Measurements from ENCODE around the gene RAB3A. TPM values are rescaled to one million over a fixed set of nuclear protein-coding genes. Genes with fewer than 3 reads are reported as not detected.

The RAB3A gene
- total and polyA plus RNA-seq, 8 donors: 0.87 to 2.2 (median 2.0) TPM; not detected in 1

GRCh38 chr19:18194181-18194530 is 9.7 kb downstream of the RAB3A start:
- WGBS, 5 donors: 50 to 65% (median 60%) methylated on average over 12 of the region's 12 CpGs
- DNase-seq: no peak
- Histone ChIP-seq H3K36me3 (peaks cover 7 to 37% (median 34%) of the 10 kb centered on the region in 4 donors), H3K27ac (peak overlapping the region in 4 of 5 donors; percentile 54 to 98 (median 97)), H3K4me1 (peaks cover 18 to 34% (median 28%) of the 10 kb centered on the region in 4 donors), H3K9me3 (no peaks in the 10 kb centered on the region), H3K4me3 (peak overlapping the region; percentile 65 to 92 (median 82)), H3K27me3 (no peaks in the 10 kb centered on the region)
- TF ChIP-seq CTCF (IDR thresholded peaks at IDR 0.05): no peak
- TF ChIP-seq POLR2AphosphoS5 (IDR thresholded peaks at IDR 0.05): no peak
- no peak for TF ChIP-seq POLR2A (IDR thresholded peaks at IDR 0.05)
- no peak for TF ChIP-seq EP300 (IDR thresholded peaks at IDR 0.05)
- intact Hi-C loops (cut with DNase I; ENCODE audit: low total_unique reads): no loop called here

- intact Hi-C loops (cut with DNase I; ENCODE audit: low total_unique reads): no loop called here
- TF ChIP-seq CTCF (IDR thresholded peaks at IDR 0.05) (no peak), EP300 (IDR thresholded peaks at IDR 0.05) (no peak), POLR2AphosphoS5 (IDR thresholded peaks at IDR 0.05) (no peak), POLR2A (IDR thresholded peaks at IDR 0.05) (no peak)
- DNase-seq: no peak
- H3K4me1 ChIP-seq: peaks cover 18 to 34% (median 28%) of the 10 kb centered on the region in 4 donors
- 4 to 6% (median 4%) methylated on average over 20 to 46 of the region's 46 CpGs for WGBS, 5 donors
- H3K4me3 ChIP-seq: peak overlapping the region; percentile 65 to 92 (median 82)
- peaks cover 7 to 31% (median 29%) of the 10 kb centered on the region in 4 donors for H3K36me3 ChIP-seq
- H3K27me3 ChIP-seq: no peaks in the 10 kb centered on the region
- peak overlapping the region; percentile 88 to 98 (median 96) for H3K27ac ChIP-seq
- H3K9me3 ChIP-seq: no peaks in the 10 kb centered on the region
These were observed 10.3 kb downstream of the RAB3A start for GRCh38 chr19:18193388-18194180.

DNA sequence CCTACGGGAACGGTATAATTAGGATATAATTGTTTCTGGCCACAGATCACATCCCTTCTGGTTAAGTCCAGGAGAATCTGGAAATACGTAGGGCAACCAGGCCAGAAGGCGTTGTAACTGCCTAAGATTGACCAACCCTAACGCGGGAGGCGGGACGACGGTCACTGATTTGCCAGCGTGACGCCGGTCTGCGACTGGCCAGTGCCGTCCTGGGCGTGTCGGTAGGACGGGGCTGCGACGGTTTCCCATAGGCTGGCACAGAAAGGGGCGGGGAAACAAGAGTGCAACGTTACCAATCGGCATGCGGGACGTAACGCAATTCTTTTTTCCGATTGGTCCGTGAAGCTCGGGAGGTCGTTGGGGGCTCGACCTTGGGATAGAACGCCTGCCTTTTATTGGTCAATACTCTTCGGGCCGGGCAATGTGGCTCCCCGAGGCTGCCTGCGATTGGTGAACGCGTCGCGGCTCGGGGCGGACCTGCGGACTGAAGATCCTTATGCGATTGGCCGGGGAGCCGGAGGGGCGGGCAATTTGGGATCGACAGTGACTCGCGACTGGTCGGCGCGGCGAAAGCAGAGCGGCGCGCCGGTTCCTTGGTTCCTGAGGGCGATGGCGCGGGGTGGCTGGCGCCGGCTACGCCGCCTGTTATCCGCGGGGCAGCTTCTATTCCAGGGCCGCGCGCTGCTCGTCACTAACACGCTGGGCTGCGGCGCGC is 11.0 kb downstream of the RAB3A start, which contains the start of gene MPV17L2:
Gene MPV17L2 (plus strand): TSS at position 546 of the 715 bp plus-strand sequence. CDS start 64 bp downstream, at position 610.
- 0% methylated on average over 42 to 74 of the region's 74 CpGs for WGBS, 5 donors
- TF ChIP-seq CTCF (IDR thresholded peaks at IDR 0.05) (no peak), POLR2A (IDR thresholded peaks at IDR 0.05) (peak in 2 of 4 donors; percentile 68 to 91), EP300 (IDR thresholded peaks at IDR 0.05) (no peak), POLR2AphosphoS5 (IDR thresholded peaks at IDR 0.05) (peak; percentile 91 to 99 (median 98))
- peak within 1 kb of the TSS; percentile 96 to 98 (median 98) for H3K27ac ChIP-seq
- DNase-seq: peak; percentile 99 to 100
- H3K4me1 ChIP-seq: peaks cover 18 to 34% (median 28%) of the 10 kb centered on the region in 4 donors
- peaks cover 6 to 24% (median 21%) of the 10 kb centered on the region in 4 donors for H3K36me3 ChIP-seq
- intact Hi-C loops (cut with DNase I; ENCODE audit: low total_unique reads): no loop called here
- H3K27me3 ChIP-seq: no peaks in the 10 kb centered on the region
- H3K4me3 ChIP-seq: peak within 1 kb of the TSS; percentile 65 to 92 (median 82)
- H3K9me3 ChIP-seq: no peaks in the 10 kb centered on the region

DNA sequence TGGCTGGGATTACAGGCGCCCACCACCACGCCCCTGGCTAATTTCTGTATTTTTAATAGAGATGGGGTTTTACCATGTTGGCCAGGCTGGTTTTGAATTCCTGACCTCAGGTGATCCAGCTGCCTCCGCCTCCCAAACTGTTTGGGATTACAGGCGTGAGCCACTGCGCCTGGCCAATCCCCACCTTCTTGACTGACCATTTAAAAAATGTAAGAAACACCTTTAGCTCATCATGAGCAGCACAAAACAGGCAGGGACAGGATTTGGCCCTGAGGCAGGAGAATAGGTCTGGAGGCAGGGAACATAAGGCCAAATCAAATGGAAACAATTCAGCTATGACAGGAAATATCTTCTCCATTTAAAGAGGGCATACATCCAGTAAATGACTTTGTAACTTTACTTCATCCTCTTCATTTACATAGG is 12.2 kb downstream of the RAB3A start:
- intact Hi-C loops (cut with DNase I; ENCODE audit: low total_unique reads): no loop called here
- no peaks in the 10 kb centered on the region for H3K9me3 ChIP-seq
- H3K4me3 ChIP-seq: peak overlapping the region; percentile 52 to 72 (median 60)
- WGBS, 5 donors: 36 to 55% (median 47%) methylated on average over 5 of the region's 5 CpGs
- TF ChIP-seq POLR2AphosphoS5 (IDR thresholded peaks at IDR 0.05): no peak
- H3K27me3 ChIP-seq: no peaks in the 10 kb centered on the region
- H3K36me3 ChIP-seq: peaks cover 6 to 12% (median 12%) of the 10 kb centered on the region in 4 donors
- no peak for DNase-seq
- peaks cover 18 to 34% (median 28%) of the 10 kb centered on the region in 4 donors for H3K4me1 ChIP-seq
- peak overlapping the region; percentile 81 to 98 (median 98) for H3K27ac ChIP-seq

Measured in stomach (tissue), 9 donors.